Upper lobe of right lung (tissue), 1 donor: ENCODE data around the gene FGB. TPM values are rescaled to one million over a fixed set of nuclear protein-coding genes. Genes with fewer than 3 reads are reported as not detected.

Experiments
- ATAC-seq: fragments of 200-7000 bp; cut with Tn5 transposase; one replicate; pipeline ENCODE4 v1.9.1; 2020; ENCODE audit warnings: mild to moderate bottlenecking, moderate library complexity
- DNase-seq: peaks from one replicate; pipeline ENCODE4 v3.0.0-alpha.2; 2020
- H3K27ac ChIP-seq: fragments of 200-600 bp; one replicate; pipeline ENCODE4 v1.8.0; 2022
- H3K27me3 ChIP-seq: fragments of 200-600 bp; one replicate; pipeline ENCODE4 v1.8.0; 2022; ENCODE audit warnings: mild to moderate bottlenecking
- H3K36me3 ChIP-seq: fragments of 200-600 bp; one replicate; pipeline ENCODE4 v1.8.0; 2022
- H3K4me1 ChIP-seq: fragments of 200-600 bp; one replicate; pipeline ENCODE4 v1.8.0; 2022
- H3K4me3 ChIP-seq: fragments of 200-600 bp; one replicate; pipeline ENCODE4 v1.8.0; 2022; ENCODE audit warnings: mild to moderate bottlenecking
- H3K9me3 ChIP-seq: fragments of 200-600 bp; one replicate; pipeline ENCODE4 v1.8.0; 2022
- intact Hi-C: fragments of 100-400 bp; cut with DNase I; formaldehyde crosslinking; loops from one replicate; pipeline ENCODE4 v1.11.0; 2022
- total RNA-seq: library from RNA; stranded (reverse); fragmentation: NEBNext Ultra II Directional; extraction: Animal tissue kit (Norgen Biotek cat#: 25700); gene quantifications from one replicate; pipeline ENCODE4 v1.2.1, GENCODE V29; 2021
- TF ChIP-seq, protein P1 (sequence below): fragments of 200-600 bp; IDR thresholded peaks from one replicate; pipeline ENCODE4 v1.8.0; 2022; ENCODE audit warnings: antibody characterized with exemption
- donor health status: DM: no; HTN: yes; CAD: no; lungs with severe emphysema.

Gene FGB
- total RNA-seq, 1 donor from 2014 or later, result 1.2 TPM

GRCh38 chr4:154566639-154567204 is 3.9 kb downstream of the FGB start:
- TF ChIP-seq, protein P1, sequence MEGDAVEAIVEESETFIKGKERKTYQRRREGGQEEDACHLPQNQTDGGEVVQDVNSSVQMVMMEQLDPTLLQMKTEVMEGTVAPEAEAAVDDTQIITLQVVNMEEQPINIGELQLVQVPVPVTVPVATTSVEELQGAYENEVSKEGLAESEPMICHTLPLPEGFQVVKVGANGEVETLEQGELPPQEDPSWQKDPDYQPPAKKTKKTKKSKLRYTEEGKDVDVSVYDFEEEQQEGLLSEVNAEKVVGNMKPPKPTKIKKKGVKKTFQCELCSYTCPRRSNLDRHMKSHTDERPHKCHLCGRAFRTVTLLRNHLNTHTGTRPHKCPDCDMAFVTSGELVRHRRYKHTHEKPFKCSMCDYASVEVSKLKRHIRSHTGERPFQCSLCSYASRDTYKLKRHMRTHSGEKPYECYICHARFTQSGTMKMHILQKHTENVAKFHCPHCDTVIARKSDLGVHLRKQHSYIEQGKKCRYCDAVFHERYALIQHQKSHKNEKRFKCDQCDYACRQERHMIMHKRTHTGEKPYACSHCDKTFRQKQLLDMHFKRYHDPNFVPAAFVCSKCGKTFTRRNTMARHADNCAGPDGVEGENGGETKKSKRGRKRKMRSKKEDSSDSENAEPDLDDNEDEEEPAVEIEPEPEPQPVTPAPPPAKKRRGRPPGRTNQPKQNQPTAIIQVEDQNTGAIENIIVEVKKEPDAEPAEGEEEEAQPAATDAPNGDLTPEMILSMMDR, result no peak
- no peak overlapping the region for H3K27ac ChIP-seq
- H3K36me3 ChIP-seq, result no peaks in the 10 kb centered on the region
- intact Hi-C loops, result no loop called here
- H3K4me3 ChIP-seq, result no peak overlapping the region
- DNase-seq, result no peak
- H3K27me3 ChIP-seq, result no peaks in the 10 kb centered on the region
- no peak for ATAC-seq
- no peaks in the 10 kb centered on the region for H3K9me3 ChIP-seq
- no peaks in the 10 kb centered on the region for H3K4me1 ChIP-seq

DNA sequence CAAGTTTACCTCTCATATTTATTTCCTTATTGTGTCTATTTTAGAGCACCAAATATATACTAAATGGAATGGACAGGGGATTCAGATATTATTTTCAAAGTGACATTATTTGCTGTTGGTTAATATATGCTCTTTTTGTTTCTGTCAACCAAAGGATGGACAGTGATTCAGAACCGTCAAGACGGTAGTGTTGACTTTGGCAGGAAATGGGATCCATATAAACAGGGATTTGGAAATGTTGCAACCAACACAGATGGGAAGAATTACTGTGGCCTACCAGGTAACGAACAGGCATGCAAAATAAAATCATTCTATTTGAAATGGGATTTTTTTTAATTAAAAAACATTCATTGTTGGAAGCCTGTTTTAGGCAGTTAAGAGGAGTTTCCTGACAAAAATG is 6.2 kb downstream of the FGB start:
- ATAC-seq (no peak), DNase-seq (no peak)
- Histone ChIP-seq H3K27ac (no peak overlapping the region), H3K4me1 (no peaks in the 10 kb centered on the region), H3K36me3 (no peaks in the 10 kb centered on the region), H3K4me3 (no peak overlapping the region), H3K27me3 (no peaks in the 10 kb centered on the region), H3K9me3 (no peaks in the 10 kb centered on the region)
- intact Hi-C loops, result no loop called here
- TF ChIP-seq, protein P1, result no peak

DNA sequence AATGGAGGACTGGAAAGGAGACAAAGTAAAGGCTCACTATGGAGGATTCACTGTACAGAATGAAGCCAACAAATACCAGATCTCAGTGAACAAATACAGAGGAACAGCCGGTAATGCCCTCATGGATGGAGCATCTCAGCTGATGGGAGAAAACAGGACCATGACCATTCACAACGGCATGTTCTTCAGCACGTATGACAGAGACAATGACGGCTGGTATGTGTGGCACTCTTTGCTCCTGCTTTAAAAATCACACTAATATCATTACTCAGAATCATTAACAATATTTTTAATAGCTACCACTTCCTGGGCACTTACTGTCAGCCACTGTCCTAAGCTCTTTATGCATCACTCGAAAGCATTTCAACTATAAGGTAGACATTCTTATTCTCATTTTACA is 6.8 kb downstream of the FGB start:
- Histone ChIP-seq H3K4me3 (no peak overlapping the region), H3K9me3 (no peaks in the 10 kb centered on the region), H3K27me3 (no peaks in the 10 kb centered on the region), H3K4me1 (no peaks in the 10 kb centered on the region), H3K27ac (no peak overlapping the region), H3K36me3 (no peaks in the 10 kb centered on the region)
- DNase-seq, result no peak
- TF ChIP-seq, protein P1, result no peak
- no peak for ATAC-seq
- intact Hi-C loops, result no loop called here

DNA sequence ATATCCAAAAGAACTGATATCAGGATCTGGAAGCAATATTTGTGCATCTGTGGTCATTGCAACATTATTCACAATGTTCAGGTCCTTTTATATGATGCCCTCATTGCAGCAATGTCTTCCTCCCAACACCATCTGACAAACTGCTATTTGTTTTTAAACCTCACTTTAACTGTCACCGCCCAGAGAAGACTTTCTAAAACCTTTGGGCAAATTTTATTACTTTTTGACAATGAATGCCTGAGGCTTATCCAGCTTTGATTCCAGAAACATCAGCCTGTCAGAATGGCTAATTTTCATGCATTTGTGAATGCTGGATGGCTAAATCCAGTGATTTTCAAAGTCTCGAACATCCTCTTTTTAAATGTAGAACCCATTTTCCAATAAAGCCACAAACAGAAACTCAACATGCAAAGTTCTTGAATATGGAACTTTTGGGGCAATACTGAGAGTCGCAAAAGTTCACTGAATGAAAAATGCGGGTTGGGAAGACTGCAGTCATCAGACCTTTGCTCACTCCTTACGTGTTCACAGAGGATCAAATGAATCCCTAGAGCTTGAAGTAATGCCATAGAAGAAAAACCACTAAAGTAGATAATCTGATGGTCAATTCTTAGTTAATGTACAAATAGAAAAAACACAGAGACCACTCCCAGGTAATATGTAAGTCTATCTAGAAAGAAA is 10.5 kb downstream of the FGB start:
- no peak for ATAC-seq
- TF ChIP-seq, protein P1, result no peak

GRCh38 chr4:154574311-154574710 is 11.5 kb downstream of the FGB start:
- ATAC-seq, result no peak
- H3K4me1 ChIP-seq, result no peaks in the 10 kb centered on the region
- TF ChIP-seq, protein P1, result no peak
- H3K9me3 ChIP-seq, result no peaks in the 10 kb centered on the region
- no peaks in the 10 kb centered on the region for H3K36me3 ChIP-seq
- intact Hi-C loops, result no loop called here
- H3K27me3 ChIP-seq, result peaks cover 9% of the 10 kb centered on the region
- DNase-seq, result no peak
- no peak overlapping the region for H3K27ac ChIP-seq
- no peak overlapping the region for H3K4me3 ChIP-seq

More for the DNA sequence above, 10.5 kb downstream of the FGB start:
- Histone ChIP-seq H3K9me3 (no peaks in the 10 kb centered on the region), H3K4me3 (no peak overlapping the region), H3K27ac (no peak overlapping the region), H3K27me3 (peaks cover 9% of the 10 kb centered on the region), H3K36me3 (no peaks in the 10 kb centered on the region), H3K4me1 (no peaks in the 10 kb centered on the region)
- intact Hi-C loops, result no loop called here
- DNase-seq, result no peak
